GM11168 (cell line): ENCODE measurements around the gene ENHO.
"Not testable (repeated sequence)": the region's sequence is repeated elsewhere in the genome, so short reads cannot be mapped to it uniquely, and the experiment has no call there.

Source experiments
- in situ Hi-C: fragments of 300-500 bp; cut with MboI; formaldehyde crosslinking; loops from one replicate; pipeline ENCODE4 v1.12.0; 2022; ENCODE audit warnings: low sequenced_read_pairs; ENCODE audit not compliant: unreplicated experiment

Gene ENHO

DNA sequence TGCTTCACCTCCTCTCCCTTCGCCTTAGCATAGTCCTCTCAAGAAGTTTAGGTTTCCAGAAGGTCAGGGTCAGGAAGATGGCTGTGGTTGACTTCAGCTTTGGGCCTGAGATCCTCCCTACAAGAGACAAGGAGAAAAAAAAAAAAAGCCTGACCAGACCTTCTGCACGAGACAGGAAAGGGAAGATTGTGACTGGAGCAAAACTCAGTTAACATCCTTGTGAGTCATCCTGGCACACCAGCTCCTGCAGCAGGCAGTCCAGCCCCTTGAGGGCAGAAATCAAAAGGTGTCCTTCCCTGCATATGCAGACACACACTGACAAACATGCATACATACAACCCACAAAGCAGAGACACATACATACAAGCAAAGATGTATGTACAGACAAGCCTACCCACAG, 18.0 kb upstream of the ENHO start:
- in situ Hi-C loops: no loop called here

DNA sequence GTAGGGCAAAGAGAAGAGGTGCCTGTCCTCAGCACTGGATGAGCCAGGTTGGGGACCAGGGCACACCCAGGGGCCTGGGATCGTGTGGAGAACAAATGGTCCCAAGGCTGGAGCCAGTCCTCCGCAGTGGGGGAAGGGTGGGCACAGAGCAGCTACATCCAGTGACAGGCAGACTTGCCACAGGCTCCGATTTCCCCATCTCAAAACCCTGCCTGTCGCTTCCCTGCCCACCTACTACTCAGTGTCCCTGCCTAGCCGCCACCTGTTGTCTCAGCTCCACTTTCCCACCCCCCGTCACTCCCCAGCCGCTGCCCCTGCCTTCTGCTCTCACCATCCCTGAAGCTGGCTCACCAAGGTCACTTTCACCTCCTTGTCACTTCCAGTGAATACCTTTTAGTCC, 13.9 kb upstream of the ENHO start:
- in situ Hi-C loops: no loop called here

DNA sequence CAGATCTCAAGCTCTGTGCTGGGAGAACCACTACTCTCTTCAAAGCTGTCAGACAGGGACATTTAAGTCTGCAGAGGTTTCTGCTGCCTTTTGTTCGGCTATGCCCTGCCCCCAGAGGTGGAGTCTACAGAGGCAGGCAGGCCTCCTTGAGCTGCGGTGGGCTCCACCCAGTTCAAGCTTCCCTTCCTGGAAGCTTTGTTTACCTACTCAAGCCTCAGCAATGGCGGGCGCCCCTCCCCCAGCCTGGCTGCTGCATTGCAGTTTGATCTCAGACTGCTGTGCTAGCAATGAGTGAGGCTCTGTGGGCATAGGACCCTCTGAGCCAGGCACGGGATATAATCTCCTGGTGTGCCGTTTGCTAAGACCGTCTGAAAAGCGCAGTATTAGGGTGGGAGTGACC, 9.3 kb upstream of the ENHO start:
- in situ Hi-C loops: not testable (repeated sequence)

DNA sequence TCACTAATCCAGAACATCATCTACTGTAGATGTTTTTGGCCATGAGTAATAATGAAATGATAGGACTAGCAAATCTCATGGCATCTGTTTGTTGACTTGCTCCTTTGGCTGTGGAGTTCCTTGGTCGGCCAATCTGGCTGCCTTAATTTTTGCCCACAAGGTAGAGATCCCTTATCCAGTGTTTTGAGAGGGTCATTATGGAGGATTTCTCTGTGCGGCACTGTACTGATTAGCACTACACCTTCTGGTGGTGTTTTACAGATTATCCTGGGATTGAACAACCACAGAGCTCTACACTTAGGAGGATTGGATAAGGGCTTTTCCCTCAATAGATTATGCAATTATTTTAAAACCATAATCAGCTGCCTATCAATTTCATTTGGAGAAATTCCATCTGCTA, 3.2 kb upstream of the ENHO start:
- in situ Hi-C loops: no loop called here

DNA sequence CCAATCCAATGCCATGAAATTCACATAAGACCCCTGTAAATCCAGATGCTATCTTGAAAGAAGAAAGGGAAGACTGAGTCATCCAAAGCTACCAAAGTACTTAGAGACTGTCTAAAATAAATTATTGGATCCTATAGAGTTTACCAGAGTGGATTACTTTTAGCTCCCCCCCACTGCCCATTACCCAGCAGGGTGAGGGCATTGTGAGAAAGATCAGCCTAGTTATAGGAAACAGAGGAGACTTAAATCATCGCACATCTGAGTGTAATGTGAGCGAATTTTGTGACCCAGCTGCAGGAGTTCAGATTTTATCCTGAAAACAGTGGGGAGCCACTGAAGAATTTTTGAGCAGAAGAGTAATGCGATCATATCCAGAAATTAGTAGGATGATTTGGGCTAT, 1.6 kb upstream of the ENHO start:
- in situ Hi-C loops: no loop called here

DNA sequence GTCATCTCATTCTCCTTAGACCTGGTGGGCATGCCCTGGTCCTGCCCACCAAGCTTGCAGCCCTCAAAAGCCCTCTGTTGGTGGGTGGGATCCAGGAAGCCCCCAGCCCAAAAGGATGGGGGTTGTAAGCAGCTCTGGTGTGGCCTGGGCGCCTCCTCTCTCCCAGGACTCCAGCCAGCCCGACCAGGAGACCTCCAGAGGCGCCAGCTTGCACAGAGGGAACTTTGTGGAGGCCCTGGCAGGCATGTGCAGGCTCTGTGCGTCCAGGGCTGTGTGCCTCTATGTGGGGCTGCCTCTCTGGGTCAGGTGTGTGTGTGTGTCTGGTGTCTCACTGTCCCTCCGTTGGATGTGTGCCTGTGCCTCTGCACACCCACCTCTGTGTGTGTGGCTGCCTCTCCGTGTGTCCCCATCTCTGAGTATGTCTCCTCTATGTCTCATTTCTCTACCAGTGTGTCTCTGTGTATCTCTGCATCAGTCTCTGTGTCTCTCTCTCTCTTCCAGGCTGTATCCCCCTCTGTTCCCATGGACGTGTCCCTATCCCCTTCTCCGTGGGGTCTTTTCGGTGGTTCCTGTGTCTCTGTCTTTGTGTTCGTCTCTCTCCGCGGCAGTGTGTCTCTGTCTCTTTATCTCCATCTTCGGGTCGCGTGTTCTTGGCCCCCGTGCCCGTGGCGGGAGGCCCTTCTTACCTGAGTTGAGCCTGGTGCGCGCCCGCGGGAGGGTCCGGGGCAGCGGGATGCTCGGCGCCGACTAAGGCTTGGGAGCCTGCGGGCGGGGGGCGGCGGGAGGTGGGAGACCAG, 501 bp downstream of the ENHO start:
- in situ Hi-C loops: no loop called here

DNA sequence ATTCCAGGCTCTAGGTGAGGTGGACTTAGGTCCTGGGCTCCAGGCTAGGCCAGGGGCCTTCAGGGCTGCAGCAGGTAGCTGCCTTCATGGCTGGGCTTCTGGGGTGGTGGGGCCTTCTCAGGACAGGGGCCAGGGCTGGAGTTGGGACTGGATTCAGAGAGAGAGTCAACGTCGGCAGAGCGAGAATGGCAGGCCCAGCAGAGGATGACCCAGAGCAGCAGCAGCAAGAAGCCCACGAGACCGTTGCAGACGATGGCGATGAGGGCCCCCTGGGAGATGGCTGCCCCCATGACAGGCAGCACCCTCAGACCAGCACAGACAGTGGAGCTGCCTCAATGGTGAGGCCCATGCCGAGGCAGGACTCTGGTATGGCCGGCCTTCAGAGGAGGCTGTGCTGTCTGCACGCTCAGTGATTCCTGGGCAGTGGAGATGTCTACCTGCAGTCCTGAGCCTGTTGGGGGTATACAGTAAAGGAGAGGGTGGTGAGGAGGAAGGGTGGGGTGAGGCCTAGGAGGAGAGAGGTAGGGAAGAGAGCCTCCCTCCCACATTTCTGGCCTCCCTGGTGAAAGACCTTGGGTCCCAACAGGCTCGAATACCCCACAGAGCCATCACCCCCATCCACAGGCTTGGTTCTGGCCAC, 1.3 kb downstream of the ENHO start:
- in situ Hi-C loops: no loop called here

DNA sequence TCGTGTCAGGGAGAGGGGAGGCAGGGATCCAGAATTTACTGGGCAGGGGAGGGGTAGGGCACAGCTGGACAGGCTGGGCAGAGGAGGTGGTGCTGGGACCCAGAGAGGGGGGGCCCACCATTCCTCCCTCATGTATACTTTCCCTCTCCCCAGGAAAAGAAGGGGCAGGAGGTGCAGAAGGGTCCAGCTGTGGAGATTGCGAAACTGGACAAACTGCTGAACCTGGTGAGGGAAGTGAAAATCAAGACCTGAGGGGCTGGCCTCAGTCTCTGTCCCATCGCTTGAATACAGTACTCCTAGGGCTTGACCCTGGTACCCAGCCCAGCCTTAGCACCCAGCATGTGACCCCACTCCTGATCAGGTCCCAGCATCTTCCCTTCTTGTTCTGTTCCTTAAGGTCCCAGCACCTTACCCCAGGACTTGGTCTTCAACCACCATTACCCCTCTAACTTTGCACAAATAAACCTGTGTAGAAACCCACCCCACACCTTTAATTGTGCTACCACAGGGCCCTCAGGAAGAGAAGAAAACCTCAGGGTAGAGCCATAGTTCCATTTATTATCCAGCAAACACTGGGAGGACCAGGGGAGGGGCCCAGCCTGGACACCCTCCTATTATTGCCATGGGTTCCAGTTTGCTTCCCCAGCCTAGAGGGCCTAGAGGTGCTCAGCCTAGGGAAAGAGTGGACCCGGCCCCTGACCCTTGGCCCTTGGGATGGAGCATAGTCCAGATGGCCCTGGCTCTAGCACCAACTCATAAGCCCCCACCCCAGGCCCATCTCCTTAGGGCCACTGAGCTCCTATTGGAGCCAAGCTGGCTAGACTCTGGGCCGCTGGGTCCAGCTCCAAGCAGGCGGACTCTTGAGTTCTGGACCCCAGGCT, 2.0 kb downstream of the ENHO start:
- in situ Hi-C loops: no loop called here

DNA sequence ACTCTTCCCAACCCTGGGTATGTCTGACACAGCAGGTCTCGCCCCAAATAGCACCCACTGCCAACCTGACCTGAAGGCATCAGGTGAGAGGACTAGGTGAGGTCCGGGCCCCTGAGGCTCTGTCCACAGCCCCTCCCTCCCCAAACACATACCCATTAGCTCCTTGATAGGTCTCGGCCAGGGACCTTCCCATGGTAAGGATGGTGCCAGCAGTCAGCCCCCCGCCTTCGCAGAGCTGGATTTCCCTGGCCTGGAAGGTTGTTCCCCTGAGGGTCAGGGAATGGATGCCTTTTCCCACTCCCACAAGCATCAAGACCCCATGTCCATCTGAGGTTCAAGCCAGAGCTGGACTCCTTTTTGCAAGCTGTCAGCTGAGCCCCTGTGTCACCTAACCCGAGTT, 2.7 kb downstream of the ENHO start:
- in situ Hi-C loops: no loop called here

DNA sequence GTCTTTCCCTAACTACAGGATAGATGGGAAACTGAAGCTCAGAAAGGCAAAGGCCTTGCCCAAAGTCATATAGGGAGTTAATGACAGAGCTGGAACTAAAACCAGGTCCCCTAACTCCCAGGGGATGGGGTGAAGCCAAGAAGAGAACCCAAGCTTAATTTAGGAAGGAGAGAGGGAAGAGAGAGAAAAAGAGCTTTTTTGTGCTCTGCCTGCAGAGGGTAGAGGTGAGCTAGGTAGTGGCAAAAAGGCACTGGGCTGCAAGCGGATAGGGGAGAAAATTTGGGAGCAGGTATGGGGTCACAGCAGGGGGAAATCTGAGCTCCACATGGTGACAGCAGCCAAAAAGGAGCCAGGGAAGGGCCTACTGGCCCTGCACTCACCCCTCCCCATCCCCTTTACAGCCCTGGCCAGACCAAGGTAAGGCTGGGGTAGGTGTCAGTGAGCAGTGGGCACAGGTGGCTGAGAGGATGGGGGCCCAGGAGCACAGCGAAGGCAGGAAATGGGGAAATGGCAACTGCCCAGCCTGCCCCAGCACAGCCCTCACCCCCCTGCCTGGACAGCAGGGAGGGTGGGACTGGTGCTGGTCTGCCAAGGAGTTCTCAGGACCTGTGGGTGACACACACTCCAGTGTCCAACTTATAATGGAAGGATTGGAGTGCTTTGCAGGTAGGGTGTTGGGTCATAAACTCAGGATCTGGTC, 3.3 kb downstream of the ENHO start:
- in situ Hi-C loops: loop anchor here (5.0 kb wide), 1 partner anchor 82 kb away; no protein-coding TSS in a partner anchor

DNA sequence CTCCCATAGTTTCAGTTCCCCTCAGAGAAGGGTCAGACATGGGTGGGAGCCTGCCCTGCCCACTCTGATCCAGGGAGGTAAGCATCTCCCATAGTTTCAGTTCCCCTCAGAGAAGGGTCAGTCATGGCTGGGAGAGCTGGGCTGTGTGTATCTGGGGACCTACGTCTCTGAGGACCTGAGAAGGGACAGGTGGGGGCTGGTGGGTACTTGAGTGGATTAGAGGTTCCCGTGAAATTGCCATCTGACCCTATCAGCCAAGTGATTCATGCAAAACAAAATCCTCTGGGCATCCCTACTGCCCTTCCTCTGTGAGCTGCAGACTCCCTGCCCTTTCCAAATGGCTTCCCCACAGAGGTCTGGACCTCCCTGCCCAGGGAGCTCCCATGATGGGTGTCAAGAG, 3.9 kb downstream of the ENHO start:
- in situ Hi-C loops: loop anchor here (5.0 kb wide), 1 partner anchor 82 kb away; no protein-coding TSS in a partner anchor

DNA sequence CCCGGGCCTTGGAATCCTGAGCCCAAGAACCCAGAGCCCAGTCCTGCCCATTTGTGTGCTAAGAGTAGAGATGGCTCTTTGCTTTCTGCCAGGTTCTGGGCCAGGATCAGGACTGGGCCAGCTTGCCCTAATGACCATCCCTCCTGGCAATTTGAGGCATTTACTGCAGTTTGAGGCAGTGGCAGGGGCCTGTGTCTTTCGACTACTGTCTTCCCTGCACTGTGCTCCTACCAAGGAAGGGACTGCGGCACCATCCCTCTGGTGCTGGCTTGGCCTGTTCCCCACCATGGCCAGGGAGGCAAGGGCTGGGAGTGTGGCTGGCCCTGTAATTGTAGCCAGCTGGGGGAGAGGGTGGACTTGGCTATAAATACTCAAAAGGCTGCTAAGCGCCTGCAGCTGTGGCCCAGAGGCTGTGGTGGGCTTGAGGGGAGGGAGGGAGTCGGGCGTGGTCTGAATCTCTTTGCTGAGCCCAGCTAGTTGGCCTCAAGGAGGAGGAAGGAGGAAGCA, 4.6 kb downstream of the ENHO start:
- in situ Hi-C loops: loop anchor here (5.0 kb wide), 1 partner anchor 81 kb away; no protein-coding TSS in a partner anchor

DNA sequence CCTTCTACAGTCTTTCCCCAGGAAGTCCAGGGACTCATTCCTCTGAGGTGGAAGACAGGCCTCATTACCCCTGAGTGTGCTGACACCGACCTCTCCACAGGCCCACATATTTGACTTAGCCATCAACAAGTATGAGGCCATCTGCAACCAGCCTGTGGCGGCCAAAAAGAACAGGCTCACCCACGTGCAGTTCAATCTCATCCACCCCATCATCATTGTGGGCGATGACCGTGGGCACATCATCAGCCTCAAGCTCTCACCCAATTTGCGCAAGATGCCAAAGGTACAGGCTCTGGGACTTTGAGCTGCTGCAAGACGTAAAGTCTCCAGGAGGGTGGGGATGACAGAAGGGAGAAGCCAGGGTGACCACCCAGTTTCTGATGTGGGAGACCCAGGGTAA, 5.6 kb downstream of the ENHO start:
- in situ Hi-C loops: loop anchor here (5.0 kb wide), 1 partner anchor 80 kb away; no protein-coding TSS in a partner anchor

DNA sequence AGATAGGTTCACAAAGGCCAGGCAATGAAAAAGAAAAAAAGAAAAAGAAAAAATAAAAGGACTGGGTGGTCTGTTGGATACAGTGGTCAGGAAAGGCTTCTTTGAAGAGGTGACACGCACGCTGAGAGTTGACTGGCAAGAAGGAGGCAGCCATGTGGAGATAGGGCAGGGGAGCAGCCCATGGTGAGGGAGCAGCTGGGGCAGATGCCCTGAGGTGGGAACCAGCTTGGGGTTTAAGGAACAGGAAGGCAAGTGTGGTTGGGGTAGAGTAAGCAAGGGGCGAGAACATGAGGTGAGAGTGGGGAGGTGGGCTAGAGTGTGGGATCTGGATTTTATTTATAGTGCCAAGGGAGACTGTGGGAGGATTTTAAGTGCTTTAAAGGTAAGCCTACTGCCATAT, 6.8 kb downstream of the ENHO start:
- in situ Hi-C loops: loop anchor here (5.0 kb wide), 1 partner anchor 79 kb away; no protein-coding TSS in a partner anchor

DNA sequence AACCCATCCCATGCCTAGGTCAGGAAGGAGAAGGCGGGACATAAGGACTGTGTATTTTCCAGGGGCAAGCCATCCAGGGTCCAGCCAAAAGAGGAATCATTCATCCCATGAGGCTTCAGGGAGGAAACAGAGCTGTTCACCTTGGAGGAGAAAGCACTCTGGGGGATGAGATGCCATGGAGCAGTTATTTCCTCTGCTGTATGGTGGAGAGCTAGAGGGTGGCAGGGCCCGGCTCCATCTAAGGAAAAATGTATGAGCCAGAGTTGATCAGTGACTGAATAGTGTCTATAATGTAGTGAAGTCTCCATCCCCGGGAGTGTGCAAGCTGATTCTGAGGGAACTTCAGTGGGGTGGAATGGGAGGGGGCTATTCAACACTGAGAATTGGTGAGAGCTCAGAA, 8.0 kb downstream of the ENHO start:
- in situ Hi-C loops: loop anchor here (5.0 kb wide), 1 partner anchor 78 kb away; no protein-coding TSS in a partner anchor

DNA sequence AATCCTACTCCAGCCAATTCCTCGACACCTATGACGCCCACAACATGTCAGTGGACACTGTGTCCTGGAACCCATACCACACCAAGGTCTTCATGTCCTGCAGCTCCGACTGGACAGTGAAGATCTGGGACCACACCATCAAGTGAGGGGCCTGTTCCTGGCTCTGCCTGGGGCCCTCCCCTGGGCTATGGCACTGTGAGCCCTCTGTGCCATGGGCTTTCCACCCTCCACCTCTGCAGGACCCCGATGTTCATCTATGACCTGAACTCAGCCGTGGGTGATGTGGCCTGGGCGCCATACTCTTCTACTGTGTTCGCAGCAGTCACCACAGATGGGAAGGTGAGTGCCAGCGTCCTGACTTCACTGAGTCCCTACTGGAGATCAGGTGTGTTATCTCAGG, 8.4 kb downstream of the ENHO start:
- in situ Hi-C loops: no loop called here

DNA sequence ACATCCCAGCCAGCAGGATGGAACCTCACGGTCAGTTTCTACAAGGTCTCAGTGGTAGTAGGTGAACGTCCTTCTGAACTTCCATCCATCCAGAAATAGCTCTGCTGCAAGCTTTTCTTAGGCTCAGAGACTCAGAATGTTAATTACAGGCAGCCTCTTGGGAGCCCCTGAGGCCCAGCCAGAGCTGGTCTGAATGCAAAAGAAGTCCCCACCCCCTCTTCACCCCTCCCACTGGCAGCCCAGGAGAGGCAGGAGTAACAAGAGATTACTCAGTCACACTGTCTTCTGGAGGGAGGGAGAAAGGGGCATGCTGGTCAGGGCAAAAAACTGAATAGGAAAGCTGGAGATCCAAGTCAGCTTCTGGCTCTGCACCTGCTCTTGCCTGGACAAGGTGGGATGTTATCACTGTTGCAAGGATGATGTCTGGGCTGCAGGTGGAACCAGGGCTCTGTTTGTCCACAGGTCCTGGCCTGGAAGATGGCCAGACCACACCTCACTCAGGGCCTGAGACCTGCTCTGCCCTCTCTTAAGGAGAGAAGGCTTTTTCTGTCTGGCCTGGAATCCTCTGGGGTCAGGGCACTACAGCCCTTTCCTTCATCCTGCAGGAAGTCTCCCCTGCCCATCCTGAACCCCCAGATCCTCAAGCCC, 9.1 kb downstream of the ENHO start:
- in situ Hi-C loops: no loop called here

DNA sequence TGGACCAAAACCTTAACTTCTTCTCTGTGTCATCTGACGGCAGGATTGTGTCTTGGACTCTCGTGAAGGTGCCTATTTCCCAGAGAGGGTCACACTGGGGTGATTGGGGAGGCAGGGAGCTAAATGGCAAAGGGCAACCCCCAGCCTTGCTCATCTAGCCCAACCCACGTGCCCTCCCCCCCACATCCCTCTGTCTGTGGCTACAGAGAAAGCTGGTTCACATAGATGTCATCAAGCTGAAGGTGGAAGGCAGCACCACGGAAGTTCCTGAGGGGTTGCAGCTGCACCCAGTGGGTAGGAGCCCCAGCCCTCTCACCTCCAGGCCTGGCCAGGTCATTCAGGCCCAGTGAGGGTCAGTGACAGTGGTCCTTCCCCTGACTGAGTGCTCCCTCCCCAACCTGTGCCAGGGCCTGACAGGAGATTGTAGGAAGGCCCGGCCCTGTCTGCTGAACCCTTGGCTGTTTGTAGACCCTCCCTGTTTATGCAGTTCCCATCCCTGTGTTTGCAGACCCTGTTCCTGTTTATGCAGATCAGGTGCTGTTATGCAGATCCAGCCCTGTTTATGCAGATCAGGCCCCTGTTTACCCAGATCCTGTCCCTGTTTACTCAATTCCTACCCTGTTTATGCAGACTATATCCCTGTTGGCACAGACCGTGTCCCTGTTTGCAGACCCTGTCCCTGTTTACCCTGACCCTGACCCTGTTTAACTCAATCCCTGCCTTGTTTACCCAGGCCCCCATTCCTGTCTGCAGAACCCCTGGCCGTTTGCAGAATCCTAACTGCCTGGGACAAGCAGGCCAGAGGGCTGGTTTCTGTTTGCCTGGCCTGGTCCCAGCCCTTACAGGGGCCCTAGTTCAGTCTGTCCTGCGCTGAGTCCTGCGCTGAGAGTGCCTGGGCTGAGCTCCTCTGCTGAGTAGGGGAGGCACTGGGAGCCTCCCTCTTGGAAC, 10.4 kb downstream of the ENHO start:
- in situ Hi-C loops: no loop called here
